Gastrocnemius medialis (tissue), 4 donors: ENCODE data around the gene EFEMP1.

Source experiments
- POLR2A ChIP-seq, 2 donors: fragments of 450-650 bp; IDR thresholded peaks; one replicate each; pipeline ENCODE4 v1.6.1; 2017; ENCODE audit warnings: antibody characterized with exemption in 2 of 2, mild to moderate bottlenecking in 2 of 2, moderate library complexity in 2 of 2
- TF ChIP-seq, protein P1 (sequence below), 5 experiments: fragments of 450-650 bp in 3 of 5; fragments of 200-600 bp in 2 of 5; sonication (generic) in 2 of 5; IDR thresholded peaks in 4 of 5; conservative IDR thresholded peaks in 1 of 5; 1 replicate in 4 of 5; 2 replicates in 1 of 5; pipeline ENCODE4 v1.5.1; 2016 to 2019; ENCODE audit warnings: antibody characterized with exemption in 5 of 5, mild to moderate bottlenecking in 3 of 5, moderate library complexity in 3 of 5

- TF ChIP-seq, protein P1, sequence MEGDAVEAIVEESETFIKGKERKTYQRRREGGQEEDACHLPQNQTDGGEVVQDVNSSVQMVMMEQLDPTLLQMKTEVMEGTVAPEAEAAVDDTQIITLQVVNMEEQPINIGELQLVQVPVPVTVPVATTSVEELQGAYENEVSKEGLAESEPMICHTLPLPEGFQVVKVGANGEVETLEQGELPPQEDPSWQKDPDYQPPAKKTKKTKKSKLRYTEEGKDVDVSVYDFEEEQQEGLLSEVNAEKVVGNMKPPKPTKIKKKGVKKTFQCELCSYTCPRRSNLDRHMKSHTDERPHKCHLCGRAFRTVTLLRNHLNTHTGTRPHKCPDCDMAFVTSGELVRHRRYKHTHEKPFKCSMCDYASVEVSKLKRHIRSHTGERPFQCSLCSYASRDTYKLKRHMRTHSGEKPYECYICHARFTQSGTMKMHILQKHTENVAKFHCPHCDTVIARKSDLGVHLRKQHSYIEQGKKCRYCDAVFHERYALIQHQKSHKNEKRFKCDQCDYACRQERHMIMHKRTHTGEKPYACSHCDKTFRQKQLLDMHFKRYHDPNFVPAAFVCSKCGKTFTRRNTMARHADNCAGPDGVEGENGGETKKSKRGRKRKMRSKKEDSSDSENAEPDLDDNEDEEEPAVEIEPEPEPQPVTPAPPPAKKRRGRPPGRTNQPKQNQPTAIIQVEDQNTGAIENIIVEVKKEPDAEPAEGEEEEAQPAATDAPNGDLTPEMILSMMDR (IDR thresholded peaks at IDR 0.05 in 4 of 5, conservative IDR thresholded peaks at IDR 0.05 in 1 of 5) = no peak
- no peak for TF ChIP-seq POLR2A (IDR thresholded peaks at IDR 0.05)
These were observed 47.0 kb downstream of the EFEMP1 start for GRCh38 chr2:55876429-55877086.
